ENCODE data around the gene DEPDC4. TPM values are rescaled to one million over a fixed set of nuclear protein-coding genes. Genes with fewer than 3 reads are reported as not detected.
"Not testable (repeated sequence)": the region's sequence is repeated elsewhere in the genome, so short reads cannot be mapped to it uniquely, and the experiment has no call there.

Gene DEPDC4
- total RNA-seq, 2 experiments from 2014 or later = 1.4 to 2.1 TPM

DNA sequence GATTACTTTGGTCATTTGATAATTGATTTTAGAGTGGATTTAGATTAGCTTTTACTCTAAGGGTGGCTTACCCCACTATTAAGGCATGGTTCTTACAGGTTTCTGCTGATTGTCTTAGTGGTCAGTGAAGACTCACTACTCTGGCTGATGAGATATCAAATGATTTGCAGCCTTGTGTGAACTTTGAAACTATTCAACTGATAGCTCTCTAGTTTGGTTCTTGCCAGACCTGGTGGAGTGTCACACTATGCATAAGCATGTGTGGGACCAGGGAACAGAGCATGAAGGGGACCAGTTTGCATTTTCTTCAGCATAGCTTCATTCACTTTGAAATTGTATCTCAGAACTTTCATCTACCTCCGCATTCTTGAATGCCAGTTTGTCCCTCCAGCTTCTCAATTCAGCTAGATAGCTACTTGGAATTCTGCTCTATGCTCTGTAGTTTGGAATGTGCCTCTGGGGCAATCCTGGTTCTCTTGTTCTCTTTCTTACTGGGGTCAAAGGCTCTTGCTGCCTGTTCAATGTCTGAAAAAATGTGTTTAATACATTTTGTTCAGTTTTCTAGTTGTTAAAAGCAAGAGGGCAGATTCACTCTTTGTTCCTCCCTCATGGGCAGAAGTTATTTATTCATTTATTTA lies 12.8 kb upstream of the DEPDC4 start:
- Mint-ChIP-seq H3K27ac (no peak overlapping the region), H3K27me3 (no peaks in the 10 kb centered on the region), H3K4me1 (peaks cover 8% of the 10 kb centered on the region), H3K9me3 (no peaks in the 10 kb centered on the region), H3K36me3 (ENCODE audit: low read depth) (peaks cover 18% of the 10 kb centered on the region), H3K4me3 (no peak overlapping the region)
- ChIA-PET POLR2A (no interaction called here), CTCF (interaction anchor here (1.0 kb wide), 1 partner anchor 20 kb away, joined by 3 read pairs; no protein-coding TSS in a partner anchor)
- DNase-seq = no peak

GRCh38 chr12:100279159-100279558 lies 12.3 kb upstream of the DEPDC4 start:
- no peak overlapping the region for H3K27ac Mint-ChIP-seq
- no peak for DNase-seq
- H3K36me3 Mint-ChIP-seq (ENCODE audit: low read depth) = peaks cover 18% of the 10 kb centered on the region
- no peak overlapping the region for H3K4me3 Mint-ChIP-seq
- no peaks in the 10 kb centered on the region for H3K27me3 Mint-ChIP-seq
- ChIA-PET POLR2A (no interaction called here), CTCF (interaction anchor here (1.0 kb wide), 1 partner anchor 21 kb away, joined by 3 read pairs; no protein-coding TSS in a partner anchor)
- no peaks in the 10 kb centered on the region for H3K9me3 Mint-ChIP-seq
- H3K4me1 Mint-ChIP-seq = peaks cover 8% of the 10 kb centered on the region

DNA sequence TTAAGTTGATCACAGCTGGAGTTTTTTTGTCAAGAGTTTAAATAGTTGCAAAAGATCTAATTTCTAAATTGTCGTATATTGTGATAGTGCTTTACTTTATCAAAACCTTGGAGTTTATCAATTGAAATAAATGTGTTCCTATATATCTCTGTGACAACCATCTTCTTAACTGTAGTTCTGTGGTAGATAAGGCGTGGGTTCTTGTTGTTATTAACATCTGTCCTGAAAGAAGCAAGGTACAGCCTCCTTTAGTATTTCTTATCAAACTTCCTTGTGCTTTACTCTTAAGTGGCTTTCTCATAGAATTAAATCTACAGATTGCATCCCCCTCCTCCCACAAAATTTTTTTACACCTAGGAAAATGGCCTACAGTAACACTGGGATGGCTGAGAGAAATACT lies 7.4 kb upstream of the DEPDC4 start:
- POLR2A ChIA-PET = interaction anchor here (0.6 kb wide), 1 partner anchor 301 kb away, joined by 13 read pairs; no protein-coding TSS in a partner anchor

DNA sequence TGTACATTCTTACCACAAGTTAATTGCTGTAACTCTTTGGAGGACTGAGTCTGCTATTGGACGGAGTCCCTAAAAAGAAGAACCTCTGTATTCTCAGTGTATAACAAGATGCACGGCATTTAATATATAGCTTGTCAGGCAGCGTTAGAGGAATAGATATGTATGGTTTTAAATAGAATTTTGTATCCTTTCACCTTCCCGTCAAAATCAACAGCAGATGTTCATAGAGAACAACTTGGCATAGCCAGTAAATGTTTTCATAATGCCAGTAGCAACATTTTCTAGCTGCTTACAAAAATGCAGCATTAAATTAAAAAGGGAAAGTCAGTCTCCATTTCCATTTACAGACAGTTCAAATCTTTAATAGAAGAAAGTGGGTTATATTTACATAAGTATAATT lies 6.9 kb upstream of the DEPDC4 start:
- DNase-seq = no peak
- Mint-ChIP-seq H3K27ac (no peak overlapping the region), H3K9me3 (no peaks in the 10 kb centered on the region), H3K36me3 (ENCODE audit: low read depth) (peaks cover 14% of the 10 kb centered on the region), H3K4me1 (peaks cover 29% of the 10 kb centered on the region), H3K27me3 (no peaks in the 10 kb centered on the region), H3K4me3 (no peak overlapping the region)
- POLR2A ChIA-PET = no interaction called here
- CTCF ChIA-PET = no interaction called here

More for the DNA sequence above, 7.4 kb upstream of the DEPDC4 start:
- H3K4me1 Mint-ChIP-seq = peaks cover 24% of the 10 kb centered on the region
- no peak overlapping the region for H3K4me3 Mint-ChIP-seq
- no peak overlapping the region for H3K27ac Mint-ChIP-seq
- CTCF ChIA-PET = interaction anchor here (0.6 kb wide), 1 partner anchor 132 kb away, joined by 4 read pairs; no protein-coding TSS in a partner anchor
- H3K27me3 Mint-ChIP-seq = no peaks in the 10 kb centered on the region
- DNase-seq = no peak
- H3K36me3 Mint-ChIP-seq (ENCODE audit: low read depth) = peaks cover 16% of the 10 kb centered on the region
- no peaks in the 10 kb centered on the region for H3K9me3 Mint-ChIP-seq

- ChIA-PET POLR2A (no interaction called here), CTCF (interaction anchor here (0.5 kb wide), 1 partner anchor 155 kb away, joined by 3 read pairs; no protein-coding TSS in a partner anchor)
- Mint-ChIP-seq H3K9me3 (no peaks in the 10 kb centered on the region), H3K27ac (peak overlapping the region; percentile 7), H3K36me3 (ENCODE audit: low read depth) (peaks cover 8% of the 10 kb centered on the region), H3K4me3 (peak overlapping the region; percentile 90), H3K27me3 (no peaks in the 10 kb centered on the region), H3K4me1 (peaks cover 38% of the 10 kb centered on the region)
- no peak for DNase-seq
Measured at GRCh38 chr12:100268835-100269564, 2.1 kb upstream of the DEPDC4 start.

- peak; percentile 24 for DNase-seq
- H3K9me3 Mint-ChIP-seq = no peaks in the 10 kb centered on the region
- peak overlapping the region; percentile 90 for H3K4me3 Mint-ChIP-seq
- H3K36me3 Mint-ChIP-seq (ENCODE audit: low read depth) = peaks cover 6% of the 10 kb centered on the region
- peak overlapping the region; percentile 96 for H3K27ac Mint-ChIP-seq
- no peaks in the 10 kb centered on the region for H3K27me3 Mint-ChIP-seq
- ChIA-PET CTCF (interaction anchor here (1.0 to 3.7 kb wide), 5 partner anchors 9 to 67 kb away, joined by 3 to 12 read pairs (median 5); partner anchors contain the start of gene ACTR6), POLR2A (no interaction called here)
- peaks cover 29% of the 10 kb centered on the region for H3K4me1 Mint-ChIP-seq
Measured at GRCh38 chr12:100267603-100268281, 863 bp upstream of the DEPDC4 start.

DNA sequence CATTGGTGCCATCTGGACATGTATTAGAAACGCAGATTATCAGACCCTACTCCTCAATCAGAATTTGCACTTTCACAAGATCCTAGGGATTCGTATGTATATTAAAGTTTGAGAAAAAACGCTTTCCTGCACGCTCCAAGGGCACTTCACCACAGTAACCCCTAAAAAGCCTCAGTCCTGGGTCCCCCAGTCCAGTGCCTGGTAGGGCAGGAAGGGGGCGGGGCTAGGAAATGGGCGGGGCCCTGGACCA lies 369 bp downstream of the DEPDC4 start:
- POLR2A ChIA-PET = interaction anchor here (0.6 kb wide), 1 partner anchor 61 kb away, joined by 4 read pairs; no protein-coding TSS in a partner anchor
- Mint-ChIP-seq H3K9me3 (no peaks in the 10 kb centered on the region), H3K4me1 (peaks cover 29% of the 10 kb centered on the region), H3K27me3 (no peaks in the 10 kb centered on the region), H3K27ac (peak overlapping the region; percentile 96), H3K36me3 (ENCODE audit: low read depth) (peaks cover 1% of the 10 kb centered on the region), H3K4me3 (peak overlapping the region; percentile 90)
- CTCF ChIA-PET = interaction anchor here (1.1 to 3.7 kb wide), 3 partner anchors 10 to 22 kb away, joined by 5 to 12 read pairs (median 6); no protein-coding TSS in a partner anchor
- peak; percentile 94 for DNase-seq

DNA sequence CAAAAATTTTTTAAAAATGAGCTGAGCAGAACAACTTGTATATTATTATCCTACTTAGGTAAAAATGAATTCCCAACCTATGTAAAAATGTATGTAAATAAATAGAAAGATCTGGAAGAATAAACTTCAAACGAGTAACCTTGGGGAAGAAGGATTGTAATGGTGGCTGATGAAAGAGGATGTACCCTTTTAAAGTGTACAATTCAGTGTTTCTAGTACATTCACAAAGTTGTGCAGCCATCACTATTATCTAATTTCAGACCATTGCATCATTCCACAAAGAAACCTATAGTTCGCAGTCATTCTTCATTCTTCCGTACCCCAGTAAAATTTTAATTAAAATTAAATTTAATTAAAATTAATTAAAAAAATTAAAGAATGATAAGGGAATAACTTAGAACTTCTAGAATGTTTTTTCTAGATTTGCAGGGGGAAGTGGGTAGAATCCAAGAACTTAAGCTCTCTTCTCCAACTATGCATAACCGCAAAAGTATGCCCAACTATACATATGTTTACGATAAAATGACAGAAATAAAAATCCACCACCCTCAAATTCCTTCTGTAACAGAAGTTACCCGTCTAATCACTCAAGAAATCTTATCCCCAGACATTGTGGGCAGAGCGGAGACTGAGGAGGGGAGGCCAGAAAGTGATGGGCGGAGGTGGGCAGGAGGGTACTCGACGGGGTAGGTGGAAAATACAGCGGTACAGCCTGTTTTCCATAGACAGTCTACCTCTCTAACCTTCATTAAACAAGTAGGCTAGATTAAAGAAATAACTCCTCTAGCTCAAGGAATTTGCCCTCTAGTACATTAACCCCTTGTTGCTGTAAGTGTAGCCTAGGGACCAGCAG lies 921 bp downstream of the DEPDC4 start:
- ChIA-PET POLR2A (no interaction called here), CTCF (interaction anchor here (0.6 to 3.7 kb wide), 2 partner anchors 10 to 162 kb away, joined by 3 to 12 read pairs; no protein-coding TSS in a partner anchor)
- H3K36me3 Mint-ChIP-seq (ENCODE audit: low read depth) = no peaks in the 10 kb centered on the region
- no peaks in the 10 kb centered on the region for H3K27me3 Mint-ChIP-seq
- no peak for DNase-seq
- H3K27ac Mint-ChIP-seq = peak overlapping the region; percentile 96
- H3K4me3 Mint-ChIP-seq = peak overlapping the region; percentile 90
- H3K4me1 Mint-ChIP-seq = peaks cover 29% of the 10 kb centered on the region
- H3K9me3 Mint-ChIP-seq = no peaks in the 10 kb centered on the region

GRCh38 chr12:100265107-100265506 lies 1.8 kb downstream of the DEPDC4 start:
- DNase-seq; H3K36me3 Mint-ChIP-seq (ENCODE audit: low read depth); H3K4me3 Mint-ChIP-seq; H3K27me3 Mint-ChIP-seq; H3K27ac Mint-ChIP-seq; H3K9me3 Mint-ChIP-seq; POLR2A ChIA-PET: not testable (repeated sequence)
- CTCF ChIA-PET = interaction anchor here (0.6 to 3.7 kb wide), 2 partner anchors 9 to 161 kb away, joined by 3 to 12 read pairs; no protein-coding TSS in a partner anchor
- H3K4me1 Mint-ChIP-seq = peaks cover 27% of the 10 kb centered on the region

- no peak overlapping the region for H3K27ac Mint-ChIP-seq
- DNase-seq = no peak
- no peak overlapping the region for H3K4me3 Mint-ChIP-seq
- no peaks in the 10 kb centered on the region for H3K27me3 Mint-ChIP-seq
- H3K9me3 Mint-ChIP-seq = no peaks in the 10 kb centered on the region
- H3K4me1 Mint-ChIP-seq = peaks cover 18% of the 10 kb centered on the region
- ChIA-PET CTCF (interaction anchor here (0.6 kb wide), 1 partner anchor 39 kb away, joined by 3 read pairs; no protein-coding TSS in a partner anchor), POLR2A (no interaction called here)
- peaks cover 4% of the 10 kb centered on the region for H3K36me3 Mint-ChIP-seq (ENCODE audit: low read depth)
Measured at GRCh38 chr12:100263131-100263530, 3.7 kb downstream of the DEPDC4 start.

DNA sequence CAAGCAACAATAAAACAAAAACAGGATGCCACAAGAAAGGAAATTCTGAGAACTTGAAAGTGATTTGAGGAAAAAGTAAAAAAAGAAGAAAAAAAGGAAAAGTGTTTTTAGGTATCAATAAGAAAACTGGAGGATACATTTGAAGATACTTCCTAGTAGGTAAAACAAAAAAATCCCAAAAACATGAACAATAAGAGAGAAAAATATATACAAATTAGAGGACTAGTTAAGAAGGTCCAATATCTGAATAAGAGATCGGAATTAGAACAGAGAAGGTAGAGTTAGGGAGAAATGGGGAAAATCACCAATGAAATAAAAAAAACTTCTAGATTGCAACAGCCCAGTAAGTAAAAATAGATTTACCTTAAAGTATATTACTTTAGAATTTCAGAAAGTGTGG lies 8.8 kb downstream of the DEPDC4 start:
- peaks cover 12% of the 10 kb centered on the region for H3K4me1 Mint-ChIP-seq
- H3K4me3 Mint-ChIP-seq = no peak overlapping the region
- ChIA-PET CTCF (no interaction called here), POLR2A (no interaction called here)
- no peak for DNase-seq
- no peaks in the 10 kb centered on the region for H3K27me3 Mint-ChIP-seq
- H3K9me3 Mint-ChIP-seq = no peaks in the 10 kb centered on the region
- peak overlapping the region; percentile 28 for H3K27ac Mint-ChIP-seq
- H3K36me3 Mint-ChIP-seq (ENCODE audit: low read depth) = peaks cover 7% of the 10 kb centered on the region

DNA sequence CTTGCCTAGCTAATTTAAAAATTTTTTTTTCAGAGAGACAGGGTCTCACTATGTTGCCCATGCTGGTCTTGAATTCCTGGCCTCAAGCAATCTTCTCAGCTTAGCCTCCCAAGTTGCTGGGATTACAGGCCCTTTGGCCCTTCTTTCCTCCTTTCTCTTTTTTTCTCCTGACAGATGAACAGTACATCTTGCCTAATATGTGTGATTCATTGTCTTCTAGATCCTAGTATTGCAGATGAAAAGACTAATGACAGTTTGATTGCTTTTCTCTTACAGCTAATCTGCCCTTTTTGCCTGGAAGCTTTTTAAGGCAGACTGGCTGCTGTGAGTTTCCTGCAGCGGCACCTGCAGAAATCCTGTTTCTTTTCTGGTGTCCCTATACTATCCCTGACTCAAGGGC lies 12.0 kb downstream of the DEPDC4 start:
- POLR2A ChIA-PET = no interaction called here

More for the DNA sequence above, 12.0 kb downstream of the DEPDC4 start:
- no peak for DNase-seq
- CTCF ChIA-PET = interaction anchor here (2.5 kb wide), 1 partner anchor 11 kb away, joined by 12 read pairs; the partner anchor contains the start of genes DEPDC4 and SCYL2
- Mint-ChIP-seq H3K4me1 (peaks cover 12% of the 10 kb centered on the region), H3K27ac (no peak overlapping the region), H3K4me3 (no peak overlapping the region), H3K36me3 (ENCODE audit: low read depth) (peaks cover 7% of the 10 kb centered on the region), H3K9me3 (no peaks in the 10 kb centered on the region), H3K27me3 (no peaks in the 10 kb centered on the region)
